Measurements from ENCODE around the gene GCLC.
"Not testable (repeated sequence)": the region's sequence is repeated elsewhere in the genome, so short reads cannot be mapped to it uniquely, and the experiment has no call there.

Gene GCLC

GRCh38 chr6:53556986-53557715, 12.2 kb upstream of the GCLC start:
- no peak for DNase-seq (ENCODE audit: low read depth)

DNA sequence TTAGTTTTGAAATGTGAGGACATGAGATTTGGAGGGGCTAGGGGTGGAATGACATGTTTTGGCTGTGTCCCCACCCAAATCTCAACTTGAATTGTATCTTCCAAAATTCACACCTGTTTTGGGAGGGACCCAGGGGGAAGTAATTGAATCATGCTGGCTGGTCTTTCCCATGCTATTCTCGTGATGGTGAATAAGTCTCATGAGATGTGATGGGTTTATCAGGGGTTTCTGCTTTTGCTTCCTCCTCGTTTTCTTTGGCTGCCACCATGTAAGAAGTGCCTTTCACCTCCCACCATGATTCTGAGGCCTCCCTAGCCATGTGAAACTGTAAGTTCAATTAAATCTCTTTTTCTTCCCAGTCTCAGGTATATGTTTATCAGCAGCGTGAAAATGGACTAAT, 8.7 kb upstream of the GCLC start:
- DNase-seq (ENCODE audit: low read depth): not testable (repeated sequence)

- DNase-seq (ENCODE audit: low read depth): not testable (repeated sequence)
Measured at GRCh38 chr6:53551681-53552080, 6.8 kb upstream of the GCLC start.

- peak; percentile 93 for DNase-seq (ENCODE audit: low read depth)
Measured at GRCh38 chr6:53547811-53548496, 3.1 kb upstream of the GCLC start.

GRCh38 chr6:53547166-53547810, 2.4 kb upstream of the GCLC start:
- no peak for DNase-seq (ENCODE audit: low read depth)

DNA sequence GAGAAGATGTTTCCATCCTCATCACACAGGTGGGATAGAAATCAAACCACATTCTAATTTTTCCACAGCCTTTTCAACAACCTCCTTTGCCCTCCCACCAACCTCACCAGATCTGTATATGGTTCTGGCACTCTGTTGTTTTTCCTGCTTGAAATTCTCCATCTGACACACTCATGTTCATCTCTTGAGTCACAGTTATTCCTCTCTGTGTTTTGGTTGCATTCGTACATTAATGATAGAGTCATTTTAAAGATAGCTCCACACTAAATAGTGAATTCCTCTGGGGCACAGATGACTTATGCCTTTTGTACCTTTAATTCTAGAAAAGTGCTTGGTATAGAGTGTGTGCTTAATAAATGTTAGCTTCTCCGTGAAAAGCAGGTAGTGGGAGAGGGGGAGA, 1.4 kb upstream of the GCLC start:
- DNase-seq (ENCODE audit: low read depth): no peak

DNA sequence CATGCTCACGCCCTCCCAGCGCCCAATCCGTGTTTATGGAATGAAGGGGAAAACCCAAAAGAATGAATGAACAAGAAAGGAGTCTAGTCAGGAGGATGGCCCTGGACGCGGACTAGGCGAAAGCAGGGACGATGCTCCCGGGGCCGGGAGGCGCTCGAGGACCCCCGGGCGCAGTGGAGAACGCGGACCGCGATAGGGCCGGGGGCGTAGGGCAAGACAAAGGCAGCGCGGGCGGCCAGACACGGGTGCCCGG, 758 bp downstream of the GCLC start:
- no peak for DNase-seq (ENCODE audit: low read depth)

GRCh38 chr6:53543359-53544216, 1.3 kb downstream of the GCLC start:
- no peak for DNase-seq (ENCODE audit: low read depth)

GRCh38 chr6:53541900-53542299, 3.0 kb downstream of the GCLC start:
- DNase-seq (ENCODE audit: low read depth): no peak

GRCh38 chr6:53540129-53540692, 4.7 kb downstream of the GCLC start:
- DNase-seq (ENCODE audit: low read depth): no peak

GRCh38 chr6:53539561-53539960, 5.3 kb downstream of the GCLC start:
- DNase-seq (ENCODE audit: low read depth): no peak

- no peak for DNase-seq (ENCODE audit: low read depth)
Measured at GRCh38 chr6:53536561-53536960, 8.3 kb downstream of the GCLC start.

DNA sequence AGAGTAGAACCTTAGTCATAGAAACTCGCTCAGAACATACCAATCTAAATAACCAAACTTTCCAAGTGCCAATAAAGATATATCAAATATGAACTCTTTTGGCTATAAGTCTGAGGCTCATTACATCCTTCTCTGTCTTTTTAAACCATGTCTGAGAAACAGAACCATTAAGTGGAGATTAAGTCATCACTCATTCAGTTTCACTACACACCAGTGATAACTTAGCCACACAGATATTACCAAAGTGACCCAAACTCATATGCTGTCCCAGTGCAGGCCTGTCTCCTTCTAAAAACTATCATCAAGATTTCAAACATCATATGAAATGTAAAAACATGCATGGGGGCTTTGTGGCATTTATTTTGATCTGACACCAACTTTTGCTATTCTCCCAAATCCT, 12.0 kb downstream of the GCLC start:
- DNase-seq (ENCODE audit: low read depth): no peak

DNA sequence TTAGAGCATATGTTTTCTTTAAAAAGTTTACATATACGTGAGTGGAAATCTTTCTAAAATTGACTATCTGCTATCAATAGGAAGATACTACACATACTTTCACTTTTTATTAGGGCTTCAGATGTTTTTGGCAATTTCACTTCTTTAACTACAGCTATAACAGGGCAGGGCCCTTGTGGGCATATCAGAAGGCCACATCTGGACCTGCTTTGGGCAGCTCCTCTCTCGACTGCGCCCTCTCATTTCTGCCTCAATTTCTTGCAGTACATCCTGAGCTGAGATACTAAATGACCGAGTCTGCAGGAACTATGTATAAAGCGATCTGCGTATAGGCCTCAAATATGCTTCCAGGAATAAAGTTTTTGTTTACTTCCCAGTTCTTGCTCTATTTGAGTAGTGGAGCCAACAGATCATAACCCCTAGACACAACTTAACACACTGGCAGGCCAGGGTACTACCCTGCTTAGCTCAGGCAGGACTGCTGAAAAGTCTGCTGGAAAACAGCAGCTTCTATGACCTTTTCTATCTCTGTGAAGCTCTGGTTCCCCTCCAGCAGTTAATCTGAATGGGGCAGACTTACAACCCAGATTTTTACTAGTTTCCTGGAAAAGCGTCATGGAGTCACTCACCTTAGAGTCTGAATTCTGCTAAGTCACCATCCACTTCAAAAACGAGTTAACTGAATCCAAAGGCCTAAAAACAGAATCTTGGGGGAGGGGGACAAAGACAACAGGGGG, 12.7 kb downstream of the GCLC start:
- DNase-seq (ENCODE audit: low read depth): no peak

GRCh38 chr6:53530780-53531386, 14.0 kb downstream of the GCLC start:
- no peak for DNase-seq (ENCODE audit: low read depth)

DNA sequence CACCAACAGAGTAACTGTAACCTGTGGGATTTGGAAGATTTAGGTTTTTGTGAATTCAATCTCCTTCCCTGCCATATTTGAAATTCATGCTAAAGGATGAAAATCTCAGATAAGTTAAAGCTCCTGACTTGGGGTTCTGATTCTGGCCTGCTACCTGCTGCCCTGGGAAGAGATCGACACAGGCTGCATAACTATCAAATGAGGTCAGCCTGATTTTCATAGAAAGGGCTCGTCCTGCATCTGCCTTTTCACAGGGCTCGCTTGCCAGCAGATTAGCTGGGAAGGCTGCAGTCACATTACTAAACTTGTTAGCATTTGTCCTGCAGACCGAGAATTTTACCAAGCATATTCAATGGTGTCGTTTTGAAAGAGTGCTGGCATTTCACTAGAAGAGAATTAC, 14.6 kb downstream of the GCLC start:
- DNase-seq (ENCODE audit: low read depth): no peak

- no peak for DNase-seq (ENCODE audit: low read depth)
Measured at GRCh38 chr6:53529324-53530036, 15.4 kb downstream of the GCLC start.

- DNase-seq (ENCODE audit: low read depth): no peak
Measured at GRCh38 chr6:53528107-53528506, 16.8 kb downstream of the GCLC start.

- DNase-seq (ENCODE audit: low read depth): no peak
Measured at GRCh38 chr6:53527249-53527765, 17.6 kb downstream of the GCLC start.

DNA sequence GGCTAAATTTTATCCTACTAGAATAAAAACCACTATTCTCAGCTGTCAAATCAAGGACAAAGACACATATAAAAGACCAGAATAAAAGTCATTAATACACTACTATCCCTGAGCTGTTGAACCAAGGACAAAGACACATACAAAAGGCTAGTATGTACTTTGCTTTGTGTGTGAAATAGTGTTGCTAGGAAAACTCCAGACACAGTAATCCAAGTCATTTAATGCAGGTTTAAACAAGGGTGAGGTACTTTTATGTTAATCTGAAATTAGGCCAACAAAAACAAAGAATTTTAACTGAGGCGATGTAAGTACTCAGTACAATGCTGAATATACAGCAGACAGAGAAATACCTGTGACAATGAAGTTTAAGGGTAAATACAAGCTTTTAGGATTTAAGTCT, 18.9 kb downstream of the GCLC start:
- DNase-seq (ENCODE audit: low read depth): no peak
